Astrocyte of the spinal cord (primary cell): ENCODE measurements around the gene KAZN.

Source experiments
- DNase-seq: peaks from one replicate; pipeline ENCODE4 v3.0.0; 2011; ENCODE audit warnings: low read depth, low spot score
- H3K4me3 ChIP-seq: 2 replicates; pipeline ENCODE4 v1.5.1; 2011; ENCODE audit warnings: low read depth, mild to moderate bottlenecking, low read length, moderate library complexity
- CTCF ChIP-seq: IDR thresholded peaks from 2 replicates; pipeline ENCODE4 v1.5.1; 2012; ENCODE audit warnings: low read depth, mild to moderate bottlenecking, low read length, inconsistent platforms
- in situ Hi-C: cut with HindIII; loops from 2 replicates; pipeline ENCODE4 v1.10.0; 2017; ENCODE audit warnings: low sequenced_read_pairs

Gene KAZN

GRCh38 chr1:14983277-14983676, 384.8 kb downstream of the KAZN start:
- no peak overlapping the region for H3K4me3 ChIP-seq
- no peak for DNase-seq
- in situ Hi-C loops = no loop called here
- no peak for TF ChIP-seq CTCF

GRCh38 chr1:14986168-14986567, 387.7 kb downstream of the KAZN start:
- no peak for TF ChIP-seq CTCF
- no peak overlapping the region for H3K4me3 ChIP-seq
- no peak for DNase-seq
- in situ Hi-C loops = no loop called here

DNA sequence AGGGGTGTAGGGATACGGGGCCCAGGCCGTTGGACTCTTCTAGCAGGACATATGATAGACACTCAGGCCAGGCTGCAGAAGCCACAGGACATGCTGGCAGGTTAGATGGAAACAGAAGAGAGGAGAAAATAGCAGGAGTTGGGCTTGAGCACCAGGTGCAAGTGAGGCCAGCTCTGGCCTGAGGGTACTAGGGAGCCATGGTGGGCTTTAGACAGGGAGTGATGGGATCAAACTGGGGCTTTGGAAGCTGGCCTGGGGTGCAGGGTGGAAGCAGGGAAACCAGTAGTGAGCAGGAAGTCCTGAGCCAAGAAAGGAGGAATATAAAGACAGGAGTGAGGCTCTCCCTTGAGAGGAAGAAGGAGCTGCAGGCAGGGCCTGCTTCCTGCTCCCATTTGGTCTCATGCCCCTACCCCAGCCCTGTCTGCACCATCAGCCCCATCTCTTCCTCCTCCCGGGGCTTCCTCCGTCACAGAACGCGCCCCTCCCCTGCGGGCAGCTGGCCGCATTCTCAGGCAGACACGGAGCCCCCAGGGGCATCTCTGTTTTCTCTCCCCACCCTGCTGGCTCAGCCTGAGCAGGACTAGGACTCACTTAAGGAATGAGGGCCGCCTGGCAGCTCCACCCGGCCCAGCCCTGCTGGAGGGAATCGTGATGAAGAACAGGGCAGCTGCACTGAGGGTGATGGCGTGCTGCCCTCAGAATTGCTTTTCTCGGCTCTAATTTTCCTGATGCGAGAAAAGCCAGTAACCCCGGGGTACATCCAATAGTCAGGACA, 389.5 kb downstream of the KAZN start:
- H3K4me3 ChIP-seq = no peak overlapping the region
- in situ Hi-C loops = no loop called here
- DNase-seq = no peak
- no peak for TF ChIP-seq CTCF

DNA sequence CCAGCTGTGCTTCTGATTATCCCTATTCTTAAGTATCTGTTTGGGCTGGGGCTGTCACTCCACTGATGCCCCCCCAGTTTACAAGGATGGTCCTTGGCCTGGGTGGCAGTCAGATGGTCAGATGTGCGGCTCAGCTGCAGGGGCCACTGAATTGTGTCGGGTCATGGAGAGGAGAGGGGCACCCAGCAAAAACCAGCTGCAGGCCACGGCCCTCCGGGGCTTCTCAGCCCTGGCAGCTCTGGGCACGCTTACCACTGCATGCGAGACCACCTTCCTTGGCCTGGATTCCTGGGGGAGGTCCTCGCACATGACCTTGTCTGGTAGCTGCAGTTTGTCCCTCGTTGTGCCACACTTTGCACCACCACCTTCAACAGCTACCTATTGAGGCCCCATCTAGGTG, 390.2 kb downstream of the KAZN start:
- no peak for DNase-seq
- no peak overlapping the region for H3K4me3 ChIP-seq
- no peak for TF ChIP-seq CTCF
- in situ Hi-C loops = no loop called here

DNA sequence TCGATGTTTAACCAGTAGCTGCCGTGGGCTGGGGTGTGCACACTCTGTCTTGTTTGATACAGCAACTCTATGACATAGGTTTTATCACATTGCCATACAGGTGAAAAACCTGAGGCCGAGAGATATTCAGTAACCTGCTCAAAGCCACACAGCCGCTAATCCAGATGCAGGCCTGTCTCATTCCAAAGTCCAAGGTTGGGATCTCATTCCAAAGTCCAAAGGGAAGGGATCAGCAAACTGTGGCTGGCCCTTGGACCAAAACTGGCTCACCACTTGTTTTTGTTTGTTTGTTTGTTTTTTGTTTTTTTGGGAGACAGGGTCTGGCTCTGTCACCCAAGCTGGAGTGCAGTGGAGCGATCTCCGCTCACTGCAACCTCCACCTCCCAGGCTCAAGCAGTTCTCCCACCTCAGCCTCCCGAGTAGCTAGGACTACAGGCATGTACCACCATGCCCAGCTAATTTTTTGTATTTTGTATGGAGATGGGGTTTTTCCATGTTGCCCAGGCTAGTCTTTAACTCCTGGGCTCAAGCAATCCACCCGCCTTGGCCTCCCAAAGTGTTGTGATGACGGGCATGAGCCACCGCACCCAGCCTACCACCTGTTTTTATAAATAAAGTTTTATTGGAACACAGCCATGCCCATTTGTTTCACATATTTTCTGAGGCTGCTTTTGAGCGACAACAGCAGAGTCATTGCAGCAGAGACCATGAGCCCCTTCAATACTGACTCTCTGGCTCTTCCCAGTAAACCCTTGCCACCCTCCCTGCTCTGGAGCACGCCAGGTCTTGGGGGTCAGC, 391.6 kb downstream of the KAZN start:
- no peak overlapping the region for H3K4me3 ChIP-seq
- in situ Hi-C loops = no loop called here
- DNase-seq = no peak
- no peak for TF ChIP-seq CTCF

DNA sequence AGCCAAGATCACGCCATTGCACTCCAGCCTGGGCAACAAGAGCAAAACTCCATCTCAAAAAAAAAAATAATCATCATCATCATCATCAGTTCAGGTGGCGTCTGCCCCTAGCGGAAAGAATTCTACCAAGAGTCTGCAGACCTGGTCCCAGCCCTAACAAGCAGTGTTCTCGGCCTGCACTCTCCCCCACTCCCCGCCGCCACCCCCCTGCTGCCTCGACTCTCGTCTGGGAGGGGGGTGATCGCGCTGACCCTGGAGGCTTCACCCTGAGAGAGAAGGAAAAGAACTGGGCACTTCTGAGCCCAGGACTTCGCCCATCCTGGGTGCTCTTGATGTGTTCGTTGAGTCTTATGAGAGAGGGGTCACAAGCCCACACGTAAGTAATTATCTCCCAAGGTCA, 394.9 kb downstream of the KAZN start:
- TF ChIP-seq CTCF = no peak
- in situ Hi-C loops = no loop called here
- no peak for DNase-seq
- no peak overlapping the region for H3K4me3 ChIP-seq
